SJSA1 (cell line): ENCODE data around the gene PSMC4. TPM values are rescaled to one million over a fixed set of nuclear protein-coding genes. Genes with fewer than 3 reads are reported as not detected.
A peak's percentile ranks its signal among the peaks of the same experiment; 100 is the strongest.
"Not testable (repeated sequence)": the region's sequence is repeated elsewhere in the genome, so short reads cannot be mapped to it uniquely, and the experiment has no call there.

Experiments used
- DNase-seq, 2 experiments: peaks; one replicate each; pipeline ENCODE4 v3.0.0-alpha.2; 2015 to 2020; ENCODE audit warnings: low spot score in 2 of 2, low read depth in 1 of 2
- H3K27ac ChIP-seq: fragments of 250-450 bp; sonication (Bioruptor Pico); 2 replicates; pipeline ENCODE4 v1.5.1; 2020; ENCODE audit warnings: mild to moderate bottlenecking, moderate library complexity
- H3K27me3 ChIP-seq: fragments of 250-450 bp; sonication (Bioruptor Pico); replicated peaks from 2 replicates; pipeline ENCODE4 v1.5.1; 2020; ENCODE audit warnings: mild to moderate bottlenecking, moderate library complexity
- H3K36me3 ChIP-seq: fragments of 250-450 bp; sonication (Bioruptor Pico); 2 replicates; pipeline ENCODE4 v1.5.1; 2020; ENCODE audit warnings: mild to moderate bottlenecking
- H3K4me1 ChIP-seq: fragments of 250-450 bp; sonication (Bioruptor Pico); replicated peaks from 2 replicates; pipeline ENCODE4 v1.6.1; 2021; ENCODE audit warnings: mild to moderate bottlenecking
- H3K4me3 ChIP-seq: fragments of 250-450 bp; sonication (Bioruptor Pico); 2 replicates; pipeline ENCODE4 v1.5.1; 2020; ENCODE audit warnings: mild to moderate bottlenecking
- H3K9me3 ChIP-seq: fragments of 250-450 bp; sonication (Bioruptor Pico); replicated peaks from 2 replicates; pipeline ENCODE4 v1.5.1; 2020; ENCODE audit warnings: mild to moderate bottlenecking
- total RNA-seq: library from RNA; depleted of rRNA; stranded (reverse); fragments of >200 nt; shearing (Covaris generic); gene quantifications from 2 replicates; pipeline ENCODE4 v1.2.3, GENCODE V29; 2014

The PSMC4 gene
- total RNA-seq, 1 experiment from 2014 or later = 174 TPM

- H3K9me3 ChIP-seq, H3K27me3 ChIP-seq, H3K27ac ChIP-seq, H3K4me3 ChIP-seq, H3K4me1 ChIP-seq, H3K36me3 ChIP-seq, DNase-seq: not testable (repeated sequence)
Observed at GRCh38 chr19:39957886-39958285, 13.1 kb upstream of the PSMC4 start.

DNA sequence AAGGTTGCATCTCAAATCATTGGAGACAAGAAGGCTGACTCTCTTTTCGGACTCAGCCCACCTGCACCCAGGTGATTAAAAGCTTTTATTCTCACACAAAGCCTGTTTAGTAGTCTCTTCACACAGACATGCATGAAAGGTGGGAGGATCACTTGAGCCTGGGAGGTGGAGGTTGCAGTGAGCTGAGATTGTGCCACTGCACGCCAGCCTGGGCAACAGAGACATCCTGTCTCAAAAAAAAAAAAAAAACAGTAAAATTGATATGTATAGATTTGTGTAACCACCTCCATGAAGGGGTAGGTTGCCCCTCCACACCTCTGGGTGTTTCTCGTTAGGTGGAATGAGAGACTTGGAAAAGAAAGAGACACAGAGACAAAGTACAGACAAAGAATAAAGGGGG lies 12.0 kb upstream of the PSMC4 start:
- not testable (repeated sequence) for H3K27me3 ChIP-seq

DNA sequence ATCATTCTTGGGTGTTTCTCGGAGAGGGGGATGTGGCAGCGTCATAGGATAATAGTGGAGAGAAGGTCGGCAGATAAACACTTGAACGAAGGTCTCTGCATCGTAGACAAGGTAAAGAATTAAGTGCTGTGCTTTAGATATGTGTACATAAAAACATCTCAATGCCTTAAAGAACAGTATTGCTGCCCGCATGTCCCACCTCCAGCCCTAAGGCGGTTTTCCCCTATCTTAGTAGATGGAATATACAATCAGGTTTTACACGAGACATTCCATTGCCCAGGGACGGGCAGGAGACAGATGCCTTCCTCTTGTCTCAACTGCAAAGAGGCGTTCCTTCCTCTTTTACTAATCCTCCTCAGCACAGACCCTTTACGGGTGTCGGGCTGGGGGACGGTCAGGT lies 11.6 kb upstream of the PSMC4 start:
- DNase-seq, H3K27ac ChIP-seq, H3K36me3 ChIP-seq, H3K4me1 ChIP-seq, H3K4me3 ChIP-seq, H3K27me3 ChIP-seq, H3K9me3 ChIP-seq: not testable (repeated sequence)

More for the DNA sequence above, 12.0 kb upstream of the PSMC4 start:
- H3K4me1 ChIP-seq, H3K36me3 ChIP-seq, H3K4me3 ChIP-seq, H3K27ac ChIP-seq, H3K9me3 ChIP-seq, DNase-seq: not testable (repeated sequence)

- H3K9me3 ChIP-seq = no peaks in the 10 kb centered on the region
- no peaks in the 10 kb centered on the region for H3K36me3 ChIP-seq
- no peak for DNase-seq
- H3K4me1 ChIP-seq = no peaks in the 10 kb centered on the region
- no peak overlapping the region for H3K4me3 ChIP-seq
- no peak overlapping the region for H3K27ac ChIP-seq
- H3K27me3 ChIP-seq = no peaks in the 10 kb centered on the region
Observed at GRCh38 chr19:39963898-39964297, 7.1 kb upstream of the PSMC4 start.

GRCh38 chr19:39966617-39967016 lies 4.3 kb upstream of the PSMC4 start:
- Histone ChIP-seq H3K36me3 (peaks cover 6% of the 10 kb centered on the region), H3K27me3 (no peaks in the 10 kb centered on the region), H3K27ac (no peak overlapping the region), H3K9me3 (no peaks in the 10 kb centered on the region), H3K4me3 (no peak overlapping the region), H3K4me1 (peaks cover under 1% of the 10 kb centered on the region; the same call in 1 of the 2 replicates)
- no peak for DNase-seq

GRCh38 chr19:39967561-39967960 lies 3.4 kb upstream of the PSMC4 start:
- no peaks in the 10 kb centered on the region for H3K27me3 ChIP-seq
- no peak overlapping the region for H3K4me3 ChIP-seq
- H3K9me3 ChIP-seq = no peaks in the 10 kb centered on the region
- H3K36me3 ChIP-seq = peaks cover 15% of the 10 kb centered on the region
- H3K27ac ChIP-seq = no peak overlapping the region
- peaks cover 7% of the 10 kb centered on the region for H3K4me1 ChIP-seq
- DNase-seq = no peak

DNA sequence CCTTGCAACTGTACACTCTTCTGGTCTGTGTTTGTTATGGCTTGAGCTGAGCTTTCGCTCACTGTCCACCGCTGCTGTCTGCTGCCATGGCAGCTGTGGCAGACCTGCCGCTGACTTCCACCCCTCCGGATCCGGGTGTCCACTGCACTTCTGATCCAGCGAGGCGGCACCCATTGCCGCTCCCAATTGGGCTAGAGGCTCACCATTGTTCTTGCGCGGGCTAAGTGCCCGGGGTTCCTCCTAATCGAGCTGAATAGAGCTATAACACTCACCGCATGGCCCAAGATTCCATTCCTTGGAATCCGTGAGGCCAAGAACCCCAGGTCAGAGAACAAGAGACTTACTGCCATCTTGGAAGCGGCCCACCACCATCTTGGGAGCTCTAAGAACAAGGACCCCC lies 2.2 kb upstream of the PSMC4 start:
- no peak overlapping the region for H3K27ac ChIP-seq
- no peaks in the 10 kb centered on the region for H3K27me3 ChIP-seq
- peaks cover 27% of the 10 kb centered on the region for H3K36me3 ChIP-seq
- DNase-seq = no peak
- H3K9me3 ChIP-seq = no peaks in the 10 kb centered on the region
- H3K4me3 ChIP-seq = no peak overlapping the region
- H3K4me1 ChIP-seq = peaks cover 7% of the 10 kb centered on the region

GRCh38 chr19:39969266-39969665 lies 1.7 kb upstream of the PSMC4 start:
- H3K27me3 ChIP-seq = no peaks in the 10 kb centered on the region
- DNase-seq = no peak
- H3K4me1 ChIP-seq = peaks cover 7% of the 10 kb centered on the region
- peaks cover 31% of the 10 kb centered on the region for H3K36me3 ChIP-seq
- H3K4me3 ChIP-seq = no peak overlapping the region
- no peaks in the 10 kb centered on the region for H3K9me3 ChIP-seq
- no peak overlapping the region for H3K27ac ChIP-seq

GRCh38 chr19:39969681-39970424 lies 1.1 kb upstream of the PSMC4 start:
- no peak overlapping the region; the same call in 1 of the 2 replicates for H3K27ac ChIP-seq
- DNase-seq = no peak
- peak overlapping the region; percentile 67 for H3K4me3 ChIP-seq

DNA sequence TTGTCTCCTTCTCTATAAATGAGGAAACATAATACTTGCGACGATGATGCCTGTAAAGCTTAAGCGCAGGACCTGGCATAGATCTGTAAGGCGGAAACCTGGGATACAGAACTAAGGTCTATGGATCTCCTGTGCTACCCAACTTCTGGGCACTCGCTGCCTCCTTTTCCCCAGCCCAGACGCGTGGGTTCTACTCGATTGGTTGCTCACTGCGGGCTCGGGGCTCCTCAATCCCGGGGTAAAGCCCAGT lies 615 bp upstream of the PSMC4 start:
- Histone ChIP-seq H3K4me1 (peaks cover 7% of the 10 kb centered on the region), H3K36me3 (peaks cover 40% of the 10 kb centered on the region), H3K4me3 (peak overlapping the region; percentile 67), H3K27ac (peak overlapping the region; percentile 58), H3K27me3 (no peaks in the 10 kb centered on the region), H3K9me3 (no peaks in the 10 kb centered on the region)
- DNase-seq = no peak

More at GRCh38 chr19:39969681-39970424, 1.1 kb upstream of the PSMC4 start:
- no peaks in the 10 kb centered on the region for H3K9me3 ChIP-seq
- H3K4me1 ChIP-seq = peaks cover 7% of the 10 kb centered on the region
- H3K27me3 ChIP-seq = no peaks in the 10 kb centered on the region
- H3K36me3 ChIP-seq = peaks cover 37% of the 10 kb centered on the region

DNA sequence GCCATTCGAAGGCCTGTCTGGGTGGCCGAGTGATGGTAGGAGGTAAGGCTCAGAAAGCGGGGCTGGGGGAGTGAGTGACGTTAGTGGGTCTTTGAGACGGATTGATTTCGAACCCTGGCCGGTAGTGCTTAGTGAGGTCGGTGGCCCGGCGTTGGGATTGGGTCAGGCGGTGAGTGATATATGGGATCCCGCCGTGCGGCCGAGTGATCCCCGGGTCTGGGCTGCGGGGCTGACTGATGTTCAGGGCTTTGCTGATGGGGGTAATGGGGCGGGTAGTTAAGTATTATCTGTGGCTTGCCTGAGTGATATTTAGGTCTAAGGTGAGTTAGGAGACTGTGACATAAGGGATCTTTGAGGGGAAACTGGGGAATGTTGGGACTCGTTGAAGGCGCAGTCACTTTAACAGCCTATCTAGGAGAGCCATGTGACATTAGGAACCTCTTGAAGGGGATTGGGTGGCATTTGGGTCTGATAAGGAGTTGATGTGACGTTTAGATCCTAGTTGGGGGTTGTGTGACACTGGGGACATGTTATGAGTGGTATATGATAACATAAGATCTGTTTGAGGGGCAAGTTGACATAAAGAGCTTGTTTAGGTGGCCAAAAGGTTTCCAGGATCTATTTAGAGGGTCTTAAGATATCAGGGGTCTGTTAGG lies 543 bp downstream of the PSMC4 start:
- peaks cover 47% of the 10 kb centered on the region for H3K36me3 ChIP-seq
- peaks cover 7% of the 10 kb centered on the region for H3K4me1 ChIP-seq
- no peak for DNase-seq
- no peaks in the 10 kb centered on the region for H3K9me3 ChIP-seq
- H3K27ac ChIP-seq = peak overlapping the region; percentile 77
- H3K4me3 ChIP-seq = peak overlapping the region; percentile 67
- H3K27me3 ChIP-seq = no peaks in the 10 kb centered on the region

GRCh38 chr19:39974377-39975155 lies 3.6 kb downstream of the PSMC4 start:
- Histone ChIP-seq H3K4me3 (no peak overlapping the region), H3K27me3 (no peaks in the 10 kb centered on the region), H3K4me1 (peaks cover 7% of the 10 kb centered on the region), H3K9me3 (no peaks in the 10 kb centered on the region), H3K36me3 (peaks cover 77% of the 10 kb centered on the region), H3K27ac (no peak overlapping the region)
- DNase-seq = no peak

DNA sequence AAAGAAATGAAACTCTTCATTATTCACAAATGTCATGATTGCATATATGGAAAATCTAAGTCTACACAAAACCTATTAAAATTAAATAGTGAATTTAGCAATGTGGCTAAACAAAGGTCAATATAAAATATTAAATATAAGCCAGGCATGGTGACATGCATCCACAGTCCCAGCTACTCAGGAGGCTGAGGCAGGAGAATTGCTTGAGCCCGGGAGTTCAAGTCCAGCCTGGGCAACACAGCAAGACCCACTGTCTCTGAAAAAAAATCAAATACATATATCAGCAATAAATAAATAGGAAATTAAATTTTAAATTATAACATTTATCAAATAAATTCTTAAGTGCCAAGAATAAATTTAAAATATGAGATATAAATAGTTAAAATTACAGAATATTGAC lies 11.9 kb downstream of the PSMC4 start:
- Histone ChIP-seq H3K4me1 (no peaks in the 10 kb centered on the region), H3K27me3 (no peaks in the 10 kb centered on the region), H3K36me3 (peaks cover 58% of the 10 kb centered on the region), H3K4me3 (no peak overlapping the region), H3K27ac (no peak overlapping the region), H3K9me3 (peaks cover 11% of the 10 kb centered on the region)
- DNase-seq = no peak

DNA sequence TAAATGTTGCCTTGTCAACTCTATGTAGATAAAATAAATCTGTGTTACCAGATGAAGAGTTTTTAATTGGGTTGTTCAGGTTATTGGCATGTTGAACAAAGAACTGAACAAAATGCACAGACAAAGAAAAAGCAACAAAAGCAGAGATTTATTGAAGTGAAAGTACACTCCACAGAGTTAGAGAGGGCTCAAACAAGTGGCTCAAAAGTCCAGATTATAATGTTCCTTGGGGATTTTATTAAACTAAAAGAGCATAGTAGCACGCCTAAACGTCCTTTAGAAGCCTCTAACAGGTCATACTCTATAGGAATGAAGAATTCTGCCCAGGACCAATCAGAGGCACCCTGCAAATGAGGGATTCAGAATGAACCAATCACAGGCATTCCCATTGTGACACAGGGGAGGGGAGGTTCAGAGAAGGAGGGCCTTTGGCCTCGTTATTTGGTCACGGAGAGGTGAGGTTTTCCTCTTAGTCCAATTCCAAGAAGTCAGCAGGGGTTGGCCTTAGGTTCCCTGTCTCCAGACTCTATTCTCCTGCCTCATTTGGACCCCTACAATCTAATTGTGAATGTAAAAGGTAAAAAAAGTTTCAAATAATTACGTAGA lies 12.8 kb downstream of the PSMC4 start:
- no peaks in the 10 kb centered on the region for H3K27me3 ChIP-seq
- H3K27ac ChIP-seq = no peak overlapping the region
- H3K4me3 ChIP-seq = no peak overlapping the region
- H3K36me3 ChIP-seq = peaks cover 49% of the 10 kb centered on the region
- H3K4me1 ChIP-seq = no peaks in the 10 kb centered on the region
- peaks cover 11% of the 10 kb centered on the region for H3K9me3 ChIP-seq
- DNase-seq = no peak
